HL-60 (cell line): Measurements from ENCODE around the gene RBM38.

Source experiments
- CTCF ChIP-seq: IDR thresholded peaks from one replicate; pipeline ENCODE4 v1.5.1; 2011; ENCODE audit warnings: low read length, control low read depth, inconsistent platforms; ENCODE audit not compliant: insufficient read depth
- GABPA ChIP-seq: IDR thresholded peaks from 2 replicates; pipeline ENCODE4 v1.6.1; 2012; ENCODE audit warnings: low read depth
- POLR2AphosphoS5 ChIP-seq: IDR thresholded peaks from 2 replicates; pipeline ENCODE4 v1.6.1; 2012; ENCODE audit warnings: low read depth
- SPI1 ChIP-seq: IDR thresholded peaks from 2 replicates; pipeline ENCODE4 v1.6.1; 2012; ENCODE audit warnings: low read depth, mild to moderate bottlenecking, borderline replicate concordance
- TF ChIP-seq, protein P1 (sequence below): IDR thresholded peaks from 2 replicates; pipeline ENCODE4 v1.6.1; 2012; ENCODE audit warnings: low read depth; ENCODE audit not compliant: insufficient replicate concordance

DNA sequence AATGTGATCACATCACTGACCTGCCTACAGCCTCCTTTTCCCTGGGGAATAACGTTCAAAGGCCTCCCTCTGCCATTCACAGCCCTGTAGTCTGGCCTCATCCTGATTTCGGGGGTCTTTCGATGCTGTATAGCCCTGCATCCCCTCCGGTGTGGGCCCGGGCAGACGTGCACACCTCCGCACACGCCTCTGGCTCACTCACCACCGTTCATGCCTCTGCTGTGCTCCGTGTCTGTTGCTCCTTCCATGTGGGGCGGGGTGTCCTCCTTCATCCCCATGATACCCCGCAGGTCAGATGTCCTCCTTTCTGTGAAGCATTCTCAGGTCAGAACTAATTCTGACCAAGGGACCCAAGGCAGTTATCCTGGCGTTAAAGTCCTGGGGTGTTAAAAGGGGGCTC, 13.8 kb upstream of the RBM38 start:
- TF ChIP-seq CTCF: no peak
- TF ChIP-seq, protein P1, sequence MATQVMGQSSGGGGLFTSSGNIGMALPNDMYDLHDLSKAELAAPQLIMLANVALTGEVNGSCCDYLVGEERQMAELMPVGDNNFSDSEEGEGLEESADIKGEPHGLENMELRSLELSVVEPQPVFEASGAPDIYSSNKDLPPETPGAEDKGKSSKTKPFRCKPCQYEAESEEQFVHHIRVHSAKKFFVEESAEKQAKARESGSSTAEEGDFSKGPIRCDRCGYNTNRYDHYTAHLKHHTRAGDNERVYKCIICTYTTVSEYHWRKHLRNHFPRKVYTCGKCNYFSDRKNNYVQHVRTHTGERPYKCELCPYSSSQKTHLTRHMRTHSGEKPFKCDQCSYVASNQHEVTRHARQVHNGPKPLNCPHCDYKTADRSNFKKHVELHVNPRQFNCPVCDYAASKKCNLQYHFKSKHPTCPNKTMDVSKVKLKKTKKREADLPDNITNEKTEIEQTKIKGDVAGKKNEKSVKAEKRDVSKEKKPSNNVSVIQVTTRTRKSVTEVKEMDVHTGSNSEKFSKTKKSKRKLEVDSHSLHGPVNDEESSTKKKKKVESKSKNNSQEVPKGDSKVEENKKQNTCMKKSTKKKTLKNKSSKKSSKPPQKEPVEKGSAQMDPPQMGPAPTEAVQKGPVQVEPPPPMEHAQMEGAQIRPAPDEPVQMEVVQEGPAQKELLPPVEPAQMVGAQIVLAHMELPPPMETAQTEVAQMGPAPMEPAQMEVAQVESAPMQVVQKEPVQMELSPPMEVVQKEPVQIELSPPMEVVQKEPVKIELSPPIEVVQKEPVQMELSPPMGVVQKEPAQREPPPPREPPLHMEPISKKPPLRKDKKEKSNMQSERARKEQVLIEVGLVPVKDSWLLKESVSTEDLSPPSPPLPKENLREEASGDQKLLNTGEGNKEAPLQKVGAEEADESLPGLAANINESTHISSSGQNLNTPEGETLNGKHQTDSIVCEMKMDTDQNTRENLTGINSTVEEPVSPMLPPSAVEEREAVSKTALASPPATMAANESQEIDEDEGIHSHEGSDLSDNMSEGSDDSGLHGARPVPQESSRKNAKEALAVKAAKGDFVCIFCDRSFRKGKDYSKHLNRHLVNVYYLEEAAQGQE: no peak
- TF ChIP-seq POLR2AphosphoS5: no peak
- TF ChIP-seq GABPA: no peak
- TF ChIP-seq SPI1: no peak
